Measurements from ENCODE around the gene PDXP.

Gene PDXP

DNA sequence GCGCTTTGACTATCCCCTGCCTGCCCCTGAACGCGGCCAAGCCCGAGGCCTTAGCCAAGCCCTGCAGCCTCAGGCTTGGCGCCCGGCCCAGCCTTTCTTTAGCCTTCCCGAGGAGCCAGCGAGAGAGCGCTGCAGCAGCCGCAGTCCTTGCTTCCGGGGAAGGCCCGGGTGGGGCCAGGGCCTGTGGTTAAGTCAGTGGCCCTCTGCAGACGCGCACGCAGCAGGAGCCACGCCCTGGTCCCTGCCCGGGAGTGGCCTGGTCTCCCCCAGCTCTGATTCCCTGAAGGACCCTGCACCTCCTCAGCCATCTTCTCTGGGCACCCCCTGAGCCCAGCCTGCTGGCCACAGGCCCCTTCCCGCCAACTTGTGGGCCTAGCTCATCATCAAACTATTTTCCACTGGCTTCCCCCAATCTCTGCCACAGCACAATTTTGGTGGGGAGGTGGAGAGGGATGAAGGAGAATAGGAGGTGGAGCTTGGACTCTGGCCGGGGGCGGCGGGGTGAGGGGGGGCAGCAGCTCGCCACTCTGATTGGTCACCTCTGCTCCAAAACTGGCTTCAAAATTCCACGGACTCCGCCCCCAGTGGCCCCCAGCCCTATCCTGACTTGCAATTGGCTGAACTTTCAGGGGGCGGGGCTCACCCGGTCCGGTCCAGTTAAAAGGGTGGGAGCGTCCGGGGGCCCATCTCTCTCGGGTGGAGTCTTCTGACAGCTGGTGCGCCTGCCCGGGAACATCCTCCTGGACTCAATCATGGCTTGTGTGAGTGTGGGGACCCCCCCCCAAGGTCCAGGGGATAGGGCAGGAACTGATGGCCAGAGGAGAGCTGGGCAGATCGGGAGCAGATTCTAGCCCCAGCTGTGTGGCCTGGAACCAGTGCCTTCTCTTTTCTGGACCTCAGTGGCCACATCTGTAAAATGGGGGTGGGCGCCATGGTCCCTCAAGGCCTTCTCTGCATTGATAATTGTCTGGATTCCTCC is 16.7 kb downstream of the PDXP start, which contains the start of gene LGALS1 (continued):
- TF ChIP-seq KLF1 (tag by site-specific recombination; IDR thresholded peaks at IDR 0.05), result peak; percentile 98
- TF ChIP-seq, protein P1, sequence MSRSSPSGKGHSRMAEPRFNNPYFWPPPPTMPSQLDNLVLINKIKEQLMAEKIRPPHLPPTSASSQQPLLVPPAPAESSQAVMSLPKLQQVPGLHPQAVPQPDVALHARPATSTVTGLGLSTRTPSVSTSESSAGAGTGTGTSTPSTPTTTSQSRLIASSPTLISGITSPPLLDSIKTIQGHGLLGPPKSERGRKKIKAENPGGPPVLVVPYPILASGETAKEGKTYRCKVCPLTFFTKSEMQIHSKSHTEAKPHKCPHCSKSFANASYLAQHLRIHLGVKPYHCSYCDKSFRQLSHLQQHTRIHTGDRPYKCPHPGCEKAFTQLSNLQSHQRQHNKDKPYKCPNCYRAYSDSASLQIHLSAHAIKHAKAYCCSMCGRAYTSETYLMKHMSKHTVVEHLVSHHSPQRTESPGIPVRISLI (tag by site-specific recombination; IDR thresholded peaks at IDR 0.05), result no peak
- peak; percentile 78 for TF ChIP-seq SP3 (tag by site-specific recombination; IDR thresholded peaks at IDR 0.05)
- TF ChIP-seq KLF8 (tag by site-specific recombination; IDR thresholded peaks at IDR 0.05), result peak; percentile 74
- no peak for TF ChIP-seq ZNF48 (tag by site-specific recombination; IDR thresholded peaks at IDR 0.05)
- no peak for TF ChIP-seq ZNF596 (tag by site-specific recombination; IDR thresholded peaks at IDR 0.05)
- TF ChIP-seq ZNF148 (tag by site-specific recombination; IDR thresholded peaks at IDR 0.05; ENCODE audit: borderline replicate concordance), result no peak
- no peak for TF ChIP-seq ZNF140 (tag by site-specific recombination; IDR thresholded peaks at IDR 0.05)
- TF ChIP-seq ZNF341 (tag by site-specific recombination; IDR thresholded peaks at IDR 0.05; ENCODE audit: low read depth), result peak; percentile 80
- TF ChIP-seq ZNF837 (tag by site-specific recombination; IDR thresholded peaks at IDR 0.05), result no peak
- TF ChIP-seq ZNF184 (tag by site-specific recombination; IDR thresholded peaks at IDR 0.05), result no peak
- no peak for TF ChIP-seq ZNF202 (tag by site-specific recombination; IDR thresholded peaks at IDR 0.05; ENCODE audit: borderline replicate concordance)
- no peak for TF ChIP-seq ZNF701 (tag by site-specific recombination; IDR thresholded peaks at IDR 0.05)
- TF ChIP-seq ZNF518A (tag by site-specific recombination; conservative IDR thresholded peaks at IDR 0.05; ENCODE audit: low read depth), result no peak
- TF ChIP-seq ZNF585B (tag by site-specific recombination; IDR thresholded peaks at IDR 0.05), result no peak
- TF ChIP-seq ZNF768 (tag by site-specific recombination; IDR thresholded peaks at IDR 0.05), result no peak
- TF ChIP-seq KLF17 (tag by site-specific recombination; IDR thresholded peaks at IDR 0.05), result peak; percentile 63
- no peak for TF ChIP-seq ZNF426 (tag by site-specific recombination; IDR thresholded peaks at IDR 0.05)
- no peak for TF ChIP-seq AEBP2 (tag by site-specific recombination; IDR thresholded peaks at IDR 0.05; ENCODE audit: borderline replicate concordance)
- TF ChIP-seq, protein P2, sequence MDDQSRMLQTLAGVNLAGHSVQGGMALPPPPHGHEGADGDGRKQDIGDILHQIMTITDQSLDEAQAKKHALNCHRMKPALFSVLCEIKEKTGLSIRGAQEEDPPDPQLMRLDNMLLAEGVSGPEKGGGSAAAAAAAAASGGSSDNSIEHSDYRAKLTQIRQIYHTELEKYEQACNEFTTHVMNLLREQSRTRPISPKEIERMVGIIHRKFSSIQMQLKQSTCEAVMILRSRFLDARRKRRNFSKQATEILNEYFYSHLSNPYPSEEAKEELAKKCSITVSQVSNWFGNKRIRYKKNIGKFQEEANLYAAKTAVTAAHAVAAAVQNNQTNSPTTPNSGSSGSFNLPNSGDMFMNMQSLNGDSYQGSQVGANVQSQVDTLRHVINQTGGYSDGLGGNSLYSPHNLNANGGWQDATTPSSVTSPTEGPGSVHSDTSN (CRISPR knock-in tag; IDR thresholded peaks at IDR 0.05), result 0 out of 2 replicates have a peak, but pooled peaks have one; percentile 35
- no peak for TF ChIP-seq GLI2 (tag by site-specific recombination; IDR thresholded peaks at IDR 0.05; ENCODE audit: borderline replicate concordance, low read depth)
- TF ChIP-seq ZNF324 (tag by site-specific recombination; IDR thresholded peaks at IDR 0.05), result no peak
- TF ChIP-seq OVOL3 (tag by site-specific recombination; IDR thresholded peaks at IDR 0.05), result no peak
- TF ChIP-seq ZNF132 (tag by site-specific recombination; IDR thresholded peaks at IDR 0.05; ENCODE audit: borderline replicate concordance), result no peak
- no peak for TF ChIP-seq ZNF610 (tag by site-specific recombination; IDR thresholded peaks at IDR 0.05; ENCODE audit: borderline replicate concordance)
- no peak for TF ChIP-seq ZNF223 (tag by site-specific recombination; IDR thresholded peaks at IDR 0.05)
- no peak for TF ChIP-seq ZNF10 (tag by site-specific recombination; IDR thresholded peaks at IDR 0.05)

Measured in HEK293 (cell line).